PC-9 (cell line): ENCODE results near the gene COLEC11. TPM values are rescaled to one million over a fixed set of nuclear protein-coding genes. Genes with fewer than 3 reads are reported as not detected.

Experiments used
- BruUV-seq: library from RNA; stranded (reverse); fragments of 400-500 nt; replicated peaks from 2 replicates; lab custom pipeline; 2021; lab: Mats Ljungman, UMichigan
- CTCF ChIA-PET: fragments of 300-600 bp; sonication (Branson Sonifier 250); formaldehyde crosslinking; loops from one replicate; lab custom pipeline; 2022; ENCODE audit warnings: antibody characterized with exemption; lab: Charles Lee
- POLR2A ChIA-PET: fragments of 300-600 bp; sonication (Branson Sonifier 250); formaldehyde crosslinking; loops from one replicate; lab custom pipeline; 2022; ENCODE audit warnings: antibody characterized with exemption; ENCODE audit not compliant: unreplicated experiment; lab: Charles Lee
- DNase-seq, 2 experiments: peaks; one replicate each; pipeline versions ENCODE4 v3.0.0 to v3.0.0-alpha.2; 2015 to 2022; ENCODE audit warnings: mixed read lengths in 1 of 2
- H2AFZ ChIP-seq: fragments of 200-600 bp; sonication (generic); 2 replicates; pipeline ENCODE4 v1.8.1; 2017; ENCODE audit warnings: antibody characterized with exemption
- H3F3A ChIP-seq: fragments of 200-600 bp; sonication (generic); 2 replicates; pipeline ENCODE4 v1.8.1; 2017; ENCODE audit warnings: antibody characterized with exemption, mild to moderate bottlenecking, low read depth; ENCODE audit not compliant: insufficient read depth
- H3K27ac ChIP-seq: fragments of 200-600 bp; sonication (generic); 2 replicates; pipeline ENCODE4 v1.6.1; 2016; ENCODE audit warnings: mixed run types
- H3K27me3 ChIP-seq: fragments of 200-600 bp; sonication (generic); 2 replicates; pipeline ENCODE4 v1.6.1; 2016; ENCODE audit warnings: low read depth, mixed run types; ENCODE audit not compliant: insufficient read depth
- H3K36me3 ChIP-seq: fragments of 200-600 bp; sonication (generic); 2 replicates; pipeline ENCODE4 v1.6.1; 2016; ENCODE audit warnings: low read depth, mixed run types
- H3K4me1 ChIP-seq: fragments of 200-600 bp; sonication (generic); replicated peaks from 2 replicates; pipeline ENCODE4 v1.6.1; 2016; ENCODE audit warnings: mixed run types; ENCODE audit not compliant: insufficient read depth
- H3K4me2 ChIP-seq: fragments of 200-600 bp; sonication (generic); 2 replicates; pipeline ENCODE4 v1.6.1; 2017; ENCODE audit warnings: mixed run types
- H3K4me3 ChIP-seq: fragments of 200-600 bp; sonication (generic); 2 replicates; pipeline ENCODE4 v1.6.1; 2016; ENCODE audit warnings: mixed run types
- H3K79me2 ChIP-seq: fragments of 200-600 bp; sonication (generic); 2 replicates; pipeline ENCODE4 v1.6.1; 2017; ENCODE audit warnings: low read depth, mixed run types
- H3K9me2 ChIP-seq: fragments of 200-600 bp; sonication (generic); 2 replicates; pipeline ENCODE4 v1.8.1; 2017; ENCODE audit warnings: mild to moderate bottlenecking; ENCODE audit not compliant: insufficient read depth
- H3K9me3 ChIP-seq: fragments of 200-600 bp; sonication (generic); 2 replicates; pipeline ENCODE4 v1.8.1; 2016; ENCODE audit warnings: low read depth; ENCODE audit not compliant: insufficient read depth
- H4K20me1 ChIP-seq: fragments of 200-600 bp; sonication (generic); 2 replicates; pipeline ENCODE4 v1.8.1; 2017; ENCODE audit not compliant: insufficient read depth
- EZH2 ChIP-seq: fragments of 200-600 bp; sonication (generic); IDR thresholded peaks from 2 replicates; pipeline ENCODE4 v1.8.0; 2017; ENCODE audit warnings: antibody characterized with exemption, low read depth
- intact Hi-C: fragments of 100-400 bp; cut with micrococcal nuclease; formaldehyde crosslinking; loops from one replicate; pipeline ENCODE4 v1.10.0; 2022; ENCODE audit not compliant: unreplicated experiment
- total RNA-seq: library from RNA; stranded (reverse); gene quantifications from 2 replicates; pipeline ENCODE4 v1.2.3, GENCODE V29; 2021
- TF ChIP-seq, protein P1 (sequence below): fragments of 200-600 bp; sonication (generic); conservative IDR thresholded peaks from 2 replicates; pipeline ENCODE4 v1.6.1; 2017; ENCODE audit warnings: mixed run types, antibody characterized with exemption, mild to moderate bottlenecking, moderate library complexity

The COLEC11 gene
- total RNA-seq, 1 experiment from 2014 or later = 2.4 TPM

DNA sequence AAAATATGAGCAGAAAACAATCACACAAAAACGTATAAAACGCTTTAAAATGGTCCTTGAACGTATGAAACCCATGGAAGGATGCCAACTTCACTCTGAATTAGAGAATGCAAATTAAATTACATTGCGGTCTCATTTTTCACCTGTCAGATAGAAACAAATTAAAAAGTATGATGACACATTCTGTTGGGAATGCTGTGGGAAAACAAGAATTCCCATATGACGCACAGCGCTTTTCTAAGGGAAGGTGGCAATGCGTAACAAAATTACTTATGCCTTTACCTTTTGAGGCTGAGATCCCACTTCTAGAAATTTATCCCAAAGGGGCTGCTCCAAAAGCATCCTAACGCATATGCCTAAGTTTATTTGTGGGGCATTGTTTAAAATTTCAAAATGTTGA lies 23.6 kb upstream of the COLEC11 start:
- H3K9me3 ChIP-seq = no peaks in the 10 kb centered on the region
- no peak overlapping the region for H3K27ac ChIP-seq
- H3K27me3 ChIP-seq = no peaks in the 10 kb centered on the region
- peaks cover 7% of the 10 kb centered on the region for H3K36me3 ChIP-seq
- H4K20me1 ChIP-seq = peaks cover 6% of the 10 kb centered on the region
- intact Hi-C loops = no loop called here
- ChIA-PET CTCF (no interaction called here), POLR2A (no interaction called here)
- H3F3A ChIP-seq = peaks cover 9% of the 10 kb centered on the region
- TF ChIP-seq, protein P1, sequence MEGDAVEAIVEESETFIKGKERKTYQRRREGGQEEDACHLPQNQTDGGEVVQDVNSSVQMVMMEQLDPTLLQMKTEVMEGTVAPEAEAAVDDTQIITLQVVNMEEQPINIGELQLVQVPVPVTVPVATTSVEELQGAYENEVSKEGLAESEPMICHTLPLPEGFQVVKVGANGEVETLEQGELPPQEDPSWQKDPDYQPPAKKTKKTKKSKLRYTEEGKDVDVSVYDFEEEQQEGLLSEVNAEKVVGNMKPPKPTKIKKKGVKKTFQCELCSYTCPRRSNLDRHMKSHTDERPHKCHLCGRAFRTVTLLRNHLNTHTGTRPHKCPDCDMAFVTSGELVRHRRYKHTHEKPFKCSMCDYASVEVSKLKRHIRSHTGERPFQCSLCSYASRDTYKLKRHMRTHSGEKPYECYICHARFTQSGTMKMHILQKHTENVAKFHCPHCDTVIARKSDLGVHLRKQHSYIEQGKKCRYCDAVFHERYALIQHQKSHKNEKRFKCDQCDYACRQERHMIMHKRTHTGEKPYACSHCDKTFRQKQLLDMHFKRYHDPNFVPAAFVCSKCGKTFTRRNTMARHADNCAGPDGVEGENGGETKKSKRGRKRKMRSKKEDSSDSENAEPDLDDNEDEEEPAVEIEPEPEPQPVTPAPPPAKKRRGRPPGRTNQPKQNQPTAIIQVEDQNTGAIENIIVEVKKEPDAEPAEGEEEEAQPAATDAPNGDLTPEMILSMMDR = no peak
- no peak for TF ChIP-seq EZH2
- H3K9me2 ChIP-seq = no peaks in the 10 kb centered on the region
- H3K4me3 ChIP-seq = no peak overlapping the region
- DNase-seq = no peak
- no peak overlapping the region for H2AFZ ChIP-seq
- peaks cover 10% of the 10 kb centered on the region; the same call in 1 of the 2 replicates for H3K4me1 ChIP-seq
- no peak overlapping the region for H3K4me2 ChIP-seq
- H3K79me2 ChIP-seq = peaks cover 12% of the 10 kb centered on the region
- no TSS peak for BruUV-seq

DNA sequence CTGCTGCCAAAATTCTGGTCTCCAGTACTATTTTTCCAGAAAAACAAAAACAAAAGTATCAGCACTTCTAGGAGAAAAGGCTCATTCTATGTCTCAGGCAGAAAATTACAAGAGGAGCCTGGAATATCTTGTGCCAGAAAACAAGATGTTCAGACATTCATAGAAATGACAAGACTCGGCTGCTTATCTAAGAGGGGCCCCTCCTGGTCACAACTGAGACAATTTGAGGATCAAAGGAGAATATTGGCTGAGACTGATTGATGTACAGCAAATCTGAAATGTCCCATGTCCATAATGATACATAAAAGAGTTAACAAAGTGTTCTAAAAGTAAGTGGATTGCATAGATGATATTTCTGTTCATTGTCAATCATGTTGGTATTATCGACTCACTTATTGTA lies 22.3 kb upstream of the COLEC11 start:
- no peak overlapping the region for H3K4me2 ChIP-seq
- no peak for DNase-seq
- peaks cover 25% of the 10 kb centered on the region for H3K79me2 ChIP-seq
- no TSS peak for BruUV-seq
- no peaks in the 10 kb centered on the region for H3K9me3 ChIP-seq
- peaks cover 19% of the 10 kb centered on the region for H4K20me1 ChIP-seq
- H3F3A ChIP-seq = peaks cover 22% of the 10 kb centered on the region
- TF ChIP-seq, protein P1 = no peak
- TF ChIP-seq EZH2 = no peak
- no peaks in the 10 kb centered on the region for H3K27me3 ChIP-seq
- ChIA-PET POLR2A (no interaction called here), CTCF (no interaction called here)
- H3K4me1 ChIP-seq = peaks cover 19% of the 10 kb centered on the region
- H3K4me3 ChIP-seq = no peak overlapping the region
- intact Hi-C loops = no loop called here
- peaks cover 19% of the 10 kb centered on the region for H3K36me3 ChIP-seq
- no peak overlapping the region for H2AFZ ChIP-seq
- no peak overlapping the region for H3K27ac ChIP-seq
- no peaks in the 10 kb centered on the region for H3K9me2 ChIP-seq

DNA sequence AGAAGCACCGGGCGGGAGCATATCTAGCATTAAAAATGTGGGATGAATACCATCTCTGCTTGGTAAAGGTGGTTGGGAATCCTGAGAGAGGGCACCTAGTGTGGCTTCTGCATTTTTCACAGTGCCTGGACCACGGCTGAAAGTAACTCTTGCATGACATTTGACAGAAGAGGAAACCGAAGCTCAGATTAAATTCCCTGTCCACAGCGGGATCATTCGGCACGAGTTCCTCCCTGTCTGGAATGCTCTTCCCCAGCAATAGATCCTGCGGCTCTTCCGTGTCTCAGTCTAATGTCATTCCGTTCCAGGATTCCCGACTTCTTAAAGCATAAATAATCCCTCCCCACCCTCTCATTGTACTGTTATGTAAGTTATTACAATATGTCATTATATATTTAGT lies 20.8 kb upstream of the COLEC11 start:
- H3K4me1 ChIP-seq = peaks cover 34% of the 10 kb centered on the region
- H3K36me3 ChIP-seq = peaks cover 34% of the 10 kb centered on the region
- DNase-seq = no peak
- peaks cover 38% of the 10 kb centered on the region for H3F3A ChIP-seq
- peaks cover 41% of the 10 kb centered on the region for H3K79me2 ChIP-seq
- no peaks in the 10 kb centered on the region for H3K27me3 ChIP-seq
- peak overlapping the region; percentile 75 for H3K4me2 ChIP-seq
- peak overlapping the region; percentile 88; the same call in 1 of the 2 replicates for H3K4me3 ChIP-seq
- ChIA-PET CTCF (no interaction called here), POLR2A (interaction anchor here (0.7 kb wide), 1 partner anchor 10 kb away, joined by 3 read pairs; no protein-coding TSS in a partner anchor)
- H2AFZ ChIP-seq = peak overlapping the region; percentile 87
- no TSS peak for BruUV-seq
- intact Hi-C loops = loop anchor here (2.0 kb wide), 1 partner anchor 195 kb away; the partner anchor contains the start of gene TRAPPC12
- peaks cover 34% of the 10 kb centered on the region for H4K20me1 ChIP-seq
- no peak overlapping the region for H3K27ac ChIP-seq
- H3K9me3 ChIP-seq = no peaks in the 10 kb centered on the region
- TF ChIP-seq EZH2 = no peak
- H3K9me2 ChIP-seq = no peaks in the 10 kb centered on the region
